Measurements from ENCODE around the gene RP9. TPM values are rescaled to one million over a fixed set of nuclear protein-coding genes. Genes with fewer than 3 reads are reported as not detected.

The RP9 gene, protein sequence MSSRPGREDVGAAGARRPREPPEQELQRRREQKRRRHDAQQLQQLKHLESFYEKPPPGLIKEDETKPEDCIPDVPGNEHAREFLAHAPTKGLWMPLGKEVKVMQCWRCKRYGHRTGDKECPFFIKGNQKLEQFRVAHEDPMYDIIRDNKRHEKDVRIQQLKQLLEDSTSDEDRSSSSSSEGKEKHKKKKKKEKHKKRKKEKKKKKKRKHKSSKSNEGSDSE
- 10 to 100 TPM in 2 of 4 donors, 1 to 10 TPM in 2; 6.9 to 24.6 (median 9.2) TPM for total RNA-seq
- 10 to 100 TPM in 2 of 3 donors, 1 to 10 TPM in 1; 6.6 to 15.5 (median 10.8) TPM for polyA plus RNA-seq

DNA sequence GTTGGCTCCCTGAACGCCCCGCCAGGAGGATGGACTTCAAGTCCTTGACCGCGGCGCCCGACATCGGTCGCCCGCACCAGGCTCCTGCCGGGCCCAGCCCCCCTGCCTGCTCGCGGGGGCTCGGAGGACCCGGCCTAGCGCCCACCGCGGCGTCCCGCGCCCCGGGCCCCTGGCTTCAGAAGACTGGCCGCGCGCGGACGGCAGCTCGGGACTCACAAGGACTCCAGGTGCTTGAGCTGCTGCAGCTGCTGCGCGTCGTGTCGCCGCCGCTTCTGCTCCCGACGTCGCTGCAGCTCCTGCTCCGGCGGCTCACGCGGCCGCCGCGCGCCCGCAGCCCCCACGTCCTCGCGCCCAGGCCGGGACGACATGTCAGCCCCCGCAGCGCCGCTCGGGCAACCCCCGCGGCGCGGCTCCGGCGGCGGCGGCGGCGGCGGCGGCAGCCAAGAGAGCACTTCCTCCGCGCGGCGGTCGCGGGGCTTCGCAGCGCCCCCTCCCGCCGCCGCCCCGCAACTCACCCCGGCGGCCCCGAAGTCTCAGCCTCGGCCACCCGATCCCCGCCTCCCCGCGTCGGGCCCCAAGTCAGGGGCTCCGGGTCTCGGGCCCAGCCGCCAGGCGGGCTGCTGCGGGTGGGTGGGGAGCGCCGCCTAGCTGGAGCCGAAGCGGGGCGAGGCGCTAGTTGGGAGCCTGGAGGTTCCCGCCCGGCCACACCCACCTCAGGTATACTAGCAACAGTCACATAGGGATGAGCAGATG lies at the start of gene RP9:
Gene RP9 (minus strand): TSS at position 400 of the 753 bp plus-strand sequence. CDS start 32 bp downstream, at position 368.
- peaks cover 0 to 39% (median 30%) of the 10 kb centered on the region in 4 donors for H3K4me1 ChIP-seq
- H3K27me3 ChIP-seq: no peaks in the 10 kb centered on the region
- H3K4me3 ChIP-seq: peak within 1 kb of the TSS; percentile 60 to 99 (median 97)
- H3K9me3 ChIP-seq: no peaks in the 10 kb centered on the region
- no peaks in the 10 kb centered on the region for H3K36me3 ChIP-seq
- DNase-seq: peak; percentile 77
- TF ChIP-seq EP300 (IDR thresholded peaks at IDR 0.05): no peak
- peak in 2 of 4 experiments; percentile 30 to 63 for TF ChIP-seq CTCF (IDR thresholded peaks at IDR 0.05)
- intact Hi-C loops (cut with DNase I): loop anchor here (1.0 to 5.0 kb wide), 5 partner anchors 46 to 308 kb away; partner anchors contain the start of genes KBTBD2 and NT5C3A
- peak within 1 kb of the TSS; percentile 82 to 89 (median 88) for H3K27ac ChIP-seq
- 0% methylated on average over 100 of the region's 100 CpGs for whole genome bisulfite sequencing, 2 donors

DNA sequence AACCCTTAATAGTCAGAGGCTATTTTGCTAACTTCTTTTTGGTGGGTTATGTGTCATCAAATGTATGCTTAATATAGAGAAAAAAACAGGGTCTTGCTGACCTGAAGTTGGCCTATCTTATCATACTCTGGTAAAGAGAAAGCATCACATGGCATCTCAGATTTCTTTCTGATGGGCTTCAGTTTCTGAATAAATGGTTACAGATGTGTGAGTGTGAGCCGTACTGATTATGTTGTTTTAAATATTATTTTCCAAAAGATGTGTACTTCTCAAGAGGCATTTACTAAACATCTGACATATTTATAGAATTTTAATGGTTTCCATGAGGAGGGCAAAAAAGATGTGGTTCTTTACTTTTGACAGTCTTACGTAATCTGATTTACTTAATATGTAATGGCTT lies 48.6 kb upstream of the RP9 start:
- WGBS, 2 donors: 48 to 49% methylated on average over 2 of the region's 2 CpGs
- intact Hi-C loops (cut with DNase I): no loop called here
- H3K27ac ChIP-seq: peak overlapping the region in 1 of 4 donors; percentile 36

GRCh38 chr7:33157311-33157710 lies 48.1 kb upstream of the RP9 start:
- no peak overlapping the region for H3K4me3 ChIP-seq
- no peak for DNase-seq
- peak overlapping the region in 1 of 4 donors; percentile 36 for H3K27ac ChIP-seq
- intact Hi-C loops (cut with DNase I): no loop called here
- H3K36me3 ChIP-seq: peaks cover 0 to 9% (median 0%) of the 10 kb centered on the region in 4 donors
- no peaks in the 10 kb centered on the region for H3K4me1 ChIP-seq
- no peak for TF ChIP-seq EP300 (IDR thresholded peaks at IDR 0.05)
- WGBS, 2 donors: 14 to 36% methylated on average over 1 of the region's 1 CpG
- H3K9me3 ChIP-seq: no peaks in the 10 kb centered on the region
- no peaks in the 10 kb centered on the region for H3K27me3 ChIP-seq

More for the DNA sequence above, 48.6 kb upstream of the RP9 start:
- Histone ChIP-seq H3K4me1 (no peaks in the 10 kb centered on the region), H3K27me3 (no peaks in the 10 kb centered on the region), H3K9me3 (no peaks in the 10 kb centered on the region), H3K36me3 (peaks cover 0 to 9% (median 0%) of the 10 kb centered on the region in 4 donors), H3K4me3 (no peak overlapping the region)
- TF ChIP-seq CTCF (IDR thresholded peaks at IDR 0.05): no peak
- TF ChIP-seq EP300 (IDR thresholded peaks at IDR 0.05): no peak
- no peak for TF ChIP-seq POLR2AphosphoS5 (IDR thresholded peaks at IDR 0.05)
- TF ChIP-seq POLR2A (IDR thresholded peaks at IDR 0.05): no peak
- no peak for DNase-seq

DNA sequence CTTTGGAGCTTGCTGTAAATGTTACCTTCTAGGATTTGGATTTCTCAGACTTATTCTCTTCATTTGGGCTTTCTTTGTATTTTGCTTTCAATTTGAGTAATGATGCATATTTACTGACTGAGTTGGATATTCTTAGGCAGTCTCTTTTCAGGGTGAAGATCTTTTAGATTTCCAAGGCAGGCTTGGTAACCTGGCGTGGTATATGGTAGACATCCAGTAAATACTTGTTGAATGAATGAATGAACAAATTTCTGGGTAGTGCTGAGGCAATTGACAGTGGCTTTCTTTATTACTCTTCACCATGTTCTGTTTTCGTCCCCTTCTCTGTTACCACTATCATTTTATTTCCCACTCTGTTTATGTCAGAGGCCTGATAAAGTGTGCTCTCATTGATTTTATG lies 47.2 kb upstream of the RP9 start:
- no peaks in the 10 kb centered on the region for H3K27me3 ChIP-seq
- H3K27ac ChIP-seq: no peak overlapping the region
- 95 to 96% methylated on average over 2 of the region's 2 CpGs for WGBS, 2 donors
- intact Hi-C loops (cut with DNase I): no loop called here
- H3K36me3 ChIP-seq: peaks cover 0 to 9% (median 0%) of the 10 kb centered on the region in 4 donors
- H3K9me3 ChIP-seq: no peaks in the 10 kb centered on the region
- H3K4me1 ChIP-seq: no peaks in the 10 kb centered on the region
- no peak for DNase-seq
- H3K4me3 ChIP-seq: no peak overlapping the region
- no peak for TF ChIP-seq POLR2A (IDR thresholded peaks at IDR 0.05)
- TF ChIP-seq POLR2AphosphoS5 (IDR thresholded peaks at IDR 0.05): no peak
- TF ChIP-seq EP300 (IDR thresholded peaks at IDR 0.05): no peak
- no peak for TF ChIP-seq CTCF (IDR thresholded peaks at IDR 0.05)

GRCh38 chr7:33155811-33156210 lies 46.6 kb upstream of the RP9 start:
- H3K4me1 ChIP-seq: no peaks in the 10 kb centered on the region
- intact Hi-C loops (cut with DNase I): no loop called here
- no peak overlapping the region for H3K27ac ChIP-seq
- H3K4me3 ChIP-seq: no peak overlapping the region
- H3K27me3 ChIP-seq: no peaks in the 10 kb centered on the region
- no peak for TF ChIP-seq POLR2A (IDR thresholded peaks at IDR 0.05)
- TF ChIP-seq POLR2AphosphoS5 (IDR thresholded peaks at IDR 0.05): no peak
- TF ChIP-seq CTCF (IDR thresholded peaks at IDR 0.05): no peak
- no peak for TF ChIP-seq EP300 (IDR thresholded peaks at IDR 0.05)
- H3K36me3 ChIP-seq: peaks cover 0 to 9% (median 0%) of the 10 kb centered on the region in 4 donors
- no peak for DNase-seq
- WGBS, 2 donors: 93 to 95% methylated on average over 2 of the region's 2 CpGs
- H3K9me3 ChIP-seq: no peaks in the 10 kb centered on the region
